Retina (tissue), 1 donor: ENCODE measurements around the gene ZNF793.

Experiments
- DNase-seq: peaks from one replicate; pipeline ENCODE4 v3.0.0-alpha.2; 2016

The ZNF793 gene

DNA sequence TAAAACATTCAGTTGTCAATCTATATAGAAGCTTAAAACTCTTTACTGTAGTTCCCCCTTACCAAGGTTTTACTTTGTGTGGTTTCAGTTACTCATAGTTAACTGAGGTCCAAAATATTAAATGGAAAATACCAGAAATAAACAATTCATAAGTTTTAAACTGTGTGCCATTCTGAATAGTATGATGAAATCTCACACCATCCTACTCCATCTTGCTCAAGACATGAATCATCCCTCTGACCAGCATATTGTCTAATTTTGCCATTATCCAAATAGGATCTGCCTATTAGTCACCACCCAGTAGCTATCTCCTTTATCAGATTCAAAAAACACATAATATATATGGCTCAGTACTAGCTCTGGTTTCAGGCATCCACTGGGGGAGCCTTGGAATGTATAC is 65.5 kb downstream of the ZNF793 start:
- no peak for DNase-seq

DNA sequence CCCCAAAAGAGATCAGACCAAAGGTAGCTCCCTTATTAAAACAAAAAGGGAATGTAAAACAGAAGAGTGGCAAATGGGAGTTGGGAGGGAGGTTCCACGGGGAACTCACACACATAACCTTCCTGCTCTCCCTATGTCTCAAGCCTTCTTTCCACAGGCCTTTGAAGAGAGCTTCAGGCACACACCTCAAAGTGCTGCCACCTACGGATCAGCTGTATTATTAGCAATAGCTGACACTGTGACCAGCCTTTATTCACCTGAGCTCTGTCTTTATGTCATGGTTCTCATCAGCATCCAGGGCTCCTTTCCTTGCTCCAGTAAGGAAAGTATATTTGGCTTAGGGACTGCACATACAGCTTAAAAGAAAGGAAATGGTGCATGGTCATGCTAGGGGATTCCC is 76.6 kb downstream of the ZNF793 start:
- no peak for DNase-seq
